Tibial nerve (tissue), 4 donors: ENCODE data around the gene SMPD4.

Experiments
- EP300 ChIP-seq, 2 donors: sonication (generic); formaldehyde crosslinking; IDR thresholded peaks; one replicate each; pipeline ENCODE4 v1.6.1; 2017; ENCODE audit warnings: antibody characterized with exemption in 2 of 2, mild to moderate bottlenecking in 1 of 2
- POLR2A ChIP-seq, 2 donors: fragments of 450-650 bp; IDR thresholded peaks; one replicate each; pipeline ENCODE4 v1.6.1; 2017; ENCODE audit warnings: antibody characterized with exemption in 2 of 2, mild to moderate bottlenecking in 2 of 2, moderate library complexity in 2 of 2
- TF ChIP-seq, protein P1 (sequence below), 5 experiments: fragments of 200-600 bp in 3 of 5; fragments of 450-650 bp in 2 of 5; sonication (generic) in 3 of 5; IDR thresholded peaks; one replicate each; pipeline ENCODE4 v1.5.1; 2016 to 2019; ENCODE audit warnings: antibody characterized with exemption in 5 of 5, mild to moderate bottlenecking in 3 of 5, moderate library complexity in 2 of 5

DNA sequence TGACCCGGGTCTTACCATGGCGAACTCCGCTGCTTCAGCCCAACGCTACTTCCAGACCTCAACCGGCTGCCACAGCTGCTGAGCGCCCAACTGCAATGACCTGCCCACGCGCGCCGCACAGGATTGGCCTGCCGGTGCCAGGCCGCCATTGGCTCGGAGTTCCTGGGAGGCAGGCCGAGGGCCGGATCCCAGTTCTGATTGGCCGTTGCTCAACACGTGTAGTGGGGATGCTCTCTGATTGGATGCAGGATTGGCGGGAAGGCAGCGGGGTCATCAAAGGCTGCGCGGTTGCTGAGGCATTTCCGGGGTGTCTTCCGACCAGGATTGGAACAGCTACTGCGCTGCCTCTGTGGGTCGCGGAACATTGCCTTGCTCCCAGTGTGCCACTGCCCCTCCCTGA is 16.9 kb upstream of the SMPD4 start, which contains the start of gene TUBA3E:
- TF ChIP-seq, protein P1, sequence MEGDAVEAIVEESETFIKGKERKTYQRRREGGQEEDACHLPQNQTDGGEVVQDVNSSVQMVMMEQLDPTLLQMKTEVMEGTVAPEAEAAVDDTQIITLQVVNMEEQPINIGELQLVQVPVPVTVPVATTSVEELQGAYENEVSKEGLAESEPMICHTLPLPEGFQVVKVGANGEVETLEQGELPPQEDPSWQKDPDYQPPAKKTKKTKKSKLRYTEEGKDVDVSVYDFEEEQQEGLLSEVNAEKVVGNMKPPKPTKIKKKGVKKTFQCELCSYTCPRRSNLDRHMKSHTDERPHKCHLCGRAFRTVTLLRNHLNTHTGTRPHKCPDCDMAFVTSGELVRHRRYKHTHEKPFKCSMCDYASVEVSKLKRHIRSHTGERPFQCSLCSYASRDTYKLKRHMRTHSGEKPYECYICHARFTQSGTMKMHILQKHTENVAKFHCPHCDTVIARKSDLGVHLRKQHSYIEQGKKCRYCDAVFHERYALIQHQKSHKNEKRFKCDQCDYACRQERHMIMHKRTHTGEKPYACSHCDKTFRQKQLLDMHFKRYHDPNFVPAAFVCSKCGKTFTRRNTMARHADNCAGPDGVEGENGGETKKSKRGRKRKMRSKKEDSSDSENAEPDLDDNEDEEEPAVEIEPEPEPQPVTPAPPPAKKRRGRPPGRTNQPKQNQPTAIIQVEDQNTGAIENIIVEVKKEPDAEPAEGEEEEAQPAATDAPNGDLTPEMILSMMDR (IDR thresholded peaks at IDR 0.05), result no peak
- no peak for TF ChIP-seq EP300 (IDR thresholded peaks at IDR 0.05)
- TF ChIP-seq POLR2A (IDR thresholded peaks at IDR 0.05), result no peak
